Measurements from ENCODE around the gene LY6G5B.
A peak's percentile ranks its signal among the peaks of the same experiment; 100 is the strongest.

LY6G5B gene

DNA sequence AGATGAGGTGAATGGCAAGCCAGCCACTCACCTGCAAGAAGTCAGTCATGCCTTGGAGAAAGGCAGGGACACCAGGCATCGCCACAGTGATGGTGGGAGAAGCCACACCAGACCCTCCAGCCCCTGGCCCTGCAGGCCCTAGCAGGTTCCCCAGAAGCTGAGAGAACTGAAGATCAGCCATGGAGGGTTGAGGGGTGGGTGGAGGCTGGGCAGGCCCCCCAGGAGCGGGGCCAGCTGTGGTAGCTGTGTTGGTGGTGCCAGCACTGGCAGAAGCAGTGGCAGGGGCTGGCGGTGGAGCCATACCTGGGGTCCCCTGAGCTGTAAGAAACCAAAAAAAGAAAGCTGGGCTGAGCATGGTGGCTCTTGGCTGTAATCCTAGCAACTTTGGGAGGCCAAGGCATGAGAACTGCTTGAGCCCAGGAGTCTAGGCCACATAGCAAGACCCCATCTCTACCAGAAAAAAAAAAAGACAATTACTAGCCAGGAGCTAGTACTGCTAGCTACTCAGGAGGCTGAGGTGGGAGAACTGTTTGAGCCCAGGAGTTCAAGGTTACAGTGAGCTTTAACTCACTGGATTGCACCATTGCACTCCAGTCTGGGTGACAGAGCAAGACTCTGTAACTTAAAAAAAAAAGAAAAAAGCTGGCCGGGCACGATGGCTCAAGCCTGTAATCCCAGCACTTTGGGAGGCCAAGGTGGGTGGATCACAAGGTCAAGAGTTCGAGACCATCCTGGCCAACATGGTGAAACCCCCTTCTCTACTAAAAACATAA, 26.8 kb upstream of the LY6G5B start:
- DNase-seq, result no peak

DNA sequence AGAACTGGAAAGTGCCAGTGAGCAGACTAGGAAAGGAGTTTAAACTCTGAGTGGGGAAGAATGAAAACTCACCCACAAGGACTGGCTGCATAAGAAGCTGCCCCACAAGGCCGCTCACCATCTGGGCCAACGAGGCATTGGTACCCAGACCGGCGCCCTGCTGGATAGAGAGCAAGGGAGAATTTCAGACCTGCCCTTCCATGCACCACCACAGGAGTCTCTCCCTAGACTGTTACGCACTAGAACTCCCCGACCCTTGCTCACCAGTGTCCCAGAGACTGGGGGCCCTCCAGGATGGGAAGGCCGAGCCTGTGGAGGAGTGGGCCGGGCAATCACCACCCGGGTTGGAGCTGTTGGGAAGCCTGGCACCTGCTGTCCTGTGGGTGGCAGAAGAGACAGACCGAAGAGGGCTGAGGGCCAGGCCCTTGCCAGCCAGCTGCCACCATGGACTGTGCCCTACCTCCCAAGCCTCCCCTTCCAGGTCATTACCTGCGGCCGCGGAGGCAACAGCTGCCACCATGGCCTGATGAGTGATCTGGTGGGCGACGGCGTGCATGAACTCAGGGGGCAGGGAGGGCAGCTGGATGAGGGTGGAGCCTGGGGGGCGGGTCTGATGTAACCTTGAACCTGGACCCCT, 25.8 kb upstream of the LY6G5B start:
- DNase-seq, result no peak

DNA sequence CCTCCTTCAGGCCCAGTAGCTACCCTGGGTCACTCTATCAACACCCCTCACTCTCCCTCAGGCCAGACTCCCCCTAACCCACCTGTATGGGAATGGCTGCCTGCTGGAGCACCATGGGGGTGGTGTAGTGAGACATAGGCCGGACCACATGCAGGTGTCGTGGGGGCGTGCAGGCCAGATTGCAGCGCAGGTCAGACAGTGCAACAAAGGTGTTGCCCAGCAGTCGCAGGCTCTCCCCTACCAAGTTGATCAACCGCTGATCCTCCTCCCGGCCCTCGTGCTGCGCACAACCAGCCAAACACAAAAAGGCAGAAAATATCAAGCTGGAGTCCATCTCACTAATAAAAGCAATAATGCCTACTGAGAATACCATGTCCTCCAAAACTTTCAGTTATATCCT, 24.5 kb upstream of the LY6G5B start:
- DNase-seq, result no peak

DNA sequence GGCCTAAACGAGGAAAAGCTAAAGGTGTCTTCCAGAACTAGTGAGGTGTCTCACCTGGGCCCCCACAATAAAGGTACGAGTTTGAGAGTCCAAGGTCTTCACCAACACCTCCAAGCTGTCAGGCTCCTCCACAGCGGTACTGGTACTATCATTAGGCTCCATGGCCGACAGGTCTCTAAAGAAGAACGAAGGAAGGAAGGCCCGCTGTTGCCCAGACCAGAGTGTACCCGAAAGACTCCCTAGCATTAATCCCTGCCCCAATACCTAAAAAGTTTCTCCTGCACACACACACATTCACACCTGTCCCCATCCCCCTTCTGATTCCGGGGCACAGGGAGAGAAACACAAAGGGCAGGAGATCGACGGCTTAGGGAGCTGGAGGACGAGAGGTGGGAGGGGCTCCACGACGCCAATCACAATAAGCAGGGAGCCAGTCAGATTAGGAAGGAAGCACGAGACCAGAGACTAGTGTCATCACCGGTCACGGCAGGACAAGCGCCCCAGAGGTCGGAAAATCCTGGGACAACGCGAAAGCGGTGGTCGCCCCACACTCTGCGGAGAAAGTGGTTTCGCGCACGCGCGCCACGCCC, 18.1 kb upstream of the LY6G5B start:
- no peak for DNase-seq

DNA sequence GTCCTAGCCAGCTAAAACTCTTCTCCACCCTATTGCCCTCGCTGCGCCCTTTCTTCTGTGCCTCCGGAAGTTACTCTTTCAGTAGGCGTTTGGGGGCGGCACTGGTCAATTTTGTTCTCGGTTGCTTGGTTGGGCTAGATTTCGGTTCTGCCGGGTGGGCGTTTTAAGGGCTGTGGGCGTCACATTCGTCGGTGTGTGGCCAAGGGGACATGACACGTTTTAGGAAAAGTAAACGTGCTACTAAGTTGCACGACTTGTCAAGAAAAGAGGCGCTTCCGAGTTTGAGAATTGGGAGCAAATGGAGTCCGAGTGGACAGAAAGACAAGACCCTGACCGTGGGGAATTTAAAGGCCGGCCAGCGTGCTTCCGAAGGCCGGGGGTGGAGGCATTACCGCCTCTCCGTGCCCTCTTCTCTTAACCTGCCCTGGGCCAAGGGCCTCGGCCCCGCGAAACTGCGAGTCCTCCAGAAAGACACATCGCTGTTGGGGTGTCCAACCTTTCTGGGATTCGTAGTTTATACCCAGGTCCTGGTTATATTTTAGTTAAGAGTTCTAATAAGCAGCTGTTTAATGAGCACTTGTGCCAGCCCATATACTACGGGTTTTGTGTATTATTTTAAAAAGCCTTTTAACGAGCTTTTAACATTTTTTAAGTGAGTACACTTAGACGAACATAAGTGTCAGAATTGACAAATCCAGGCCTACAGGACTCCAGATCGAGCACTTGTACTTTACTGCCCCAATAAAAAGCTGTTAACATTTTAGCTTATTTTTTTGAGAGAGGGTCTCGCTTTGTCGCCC, 16.7 kb upstream of the LY6G5B start:
- no peak for DNase-seq

DNA sequence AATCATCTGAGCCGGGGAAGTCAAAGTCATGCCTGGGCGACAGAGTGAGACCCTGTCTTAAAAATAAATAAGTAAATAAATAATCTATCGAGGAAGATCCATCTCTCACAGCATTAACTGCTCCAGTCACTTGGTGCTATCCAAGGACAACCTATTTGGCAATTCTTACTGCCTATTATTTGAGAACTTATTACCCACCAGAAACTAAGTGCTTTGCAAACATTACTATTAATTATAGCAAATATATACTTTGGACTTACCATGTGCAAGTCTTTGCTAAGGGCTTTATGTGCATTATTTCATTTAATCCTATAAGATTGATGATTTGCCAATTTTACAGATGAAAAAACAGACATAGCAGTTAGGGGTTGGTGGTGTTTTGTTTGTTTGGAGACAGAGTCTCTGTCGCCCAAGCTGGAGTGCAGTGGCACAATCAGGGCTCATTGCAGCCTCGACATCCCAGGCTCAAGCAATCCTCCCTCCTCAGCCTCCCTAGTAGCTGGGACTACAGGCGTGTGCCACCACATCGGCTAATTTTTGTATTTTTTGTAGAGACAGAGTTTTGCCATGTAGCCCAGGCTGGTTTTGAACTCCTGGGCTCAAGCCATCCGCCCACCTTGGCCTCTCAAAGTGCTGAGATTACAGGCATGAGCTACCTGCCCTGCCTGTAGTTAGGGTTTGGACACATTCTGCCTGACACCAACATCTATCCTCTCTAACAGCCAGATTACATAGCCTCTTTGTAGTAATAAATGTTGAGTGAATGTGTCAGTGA, 15.0 kb upstream of the LY6G5B start:
- DNase-seq, result no peak

DNA sequence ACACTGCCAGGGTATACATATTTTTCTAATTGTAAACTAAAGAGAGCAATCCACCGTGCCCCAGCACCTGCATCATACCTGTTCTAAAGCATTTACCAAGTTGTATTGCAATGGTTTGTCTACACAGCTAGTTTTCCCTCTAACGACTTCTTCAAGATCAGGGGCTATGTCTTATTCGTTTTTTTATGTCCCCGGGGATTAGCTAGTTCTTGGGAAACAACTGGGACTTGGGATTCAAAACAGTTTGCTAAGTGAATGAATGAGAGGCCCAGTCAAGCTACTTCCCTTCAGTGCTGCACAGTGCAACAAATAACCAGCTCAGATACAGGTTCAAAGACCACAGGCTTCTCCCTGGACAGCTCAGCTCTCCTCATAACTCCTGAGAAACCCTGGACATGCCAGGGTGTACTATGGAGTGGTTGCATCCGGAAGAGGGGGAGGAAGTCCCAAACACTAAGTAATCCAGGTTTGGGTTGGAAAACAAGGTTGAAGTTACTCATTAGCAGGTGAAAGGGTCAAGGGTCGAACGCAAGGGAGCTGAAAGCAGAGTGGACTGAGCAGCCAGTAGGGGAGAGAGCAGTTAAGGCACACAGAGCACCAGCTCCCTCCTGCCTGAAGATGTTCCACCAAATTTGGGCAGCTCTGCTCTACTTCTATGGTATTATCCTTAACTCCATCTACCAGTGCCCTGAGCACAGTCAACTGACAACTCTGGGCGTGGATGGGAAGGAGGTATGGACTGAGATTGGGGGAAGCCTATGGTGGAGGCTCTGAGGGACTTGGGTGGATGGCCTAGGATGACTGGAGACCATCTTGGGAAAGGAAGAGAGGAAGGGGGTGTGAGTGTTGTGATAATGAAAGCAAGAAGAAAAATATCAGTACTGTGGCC, 14.2 kb upstream of the LY6G5B start, which contains the start of gene APOM:
APOM (plus strand) TSS at position 546 of the 889 bp plus-strand sequence; CDS start at position 619, 73 bp downstream.
- no peak for DNase-seq

DNA sequence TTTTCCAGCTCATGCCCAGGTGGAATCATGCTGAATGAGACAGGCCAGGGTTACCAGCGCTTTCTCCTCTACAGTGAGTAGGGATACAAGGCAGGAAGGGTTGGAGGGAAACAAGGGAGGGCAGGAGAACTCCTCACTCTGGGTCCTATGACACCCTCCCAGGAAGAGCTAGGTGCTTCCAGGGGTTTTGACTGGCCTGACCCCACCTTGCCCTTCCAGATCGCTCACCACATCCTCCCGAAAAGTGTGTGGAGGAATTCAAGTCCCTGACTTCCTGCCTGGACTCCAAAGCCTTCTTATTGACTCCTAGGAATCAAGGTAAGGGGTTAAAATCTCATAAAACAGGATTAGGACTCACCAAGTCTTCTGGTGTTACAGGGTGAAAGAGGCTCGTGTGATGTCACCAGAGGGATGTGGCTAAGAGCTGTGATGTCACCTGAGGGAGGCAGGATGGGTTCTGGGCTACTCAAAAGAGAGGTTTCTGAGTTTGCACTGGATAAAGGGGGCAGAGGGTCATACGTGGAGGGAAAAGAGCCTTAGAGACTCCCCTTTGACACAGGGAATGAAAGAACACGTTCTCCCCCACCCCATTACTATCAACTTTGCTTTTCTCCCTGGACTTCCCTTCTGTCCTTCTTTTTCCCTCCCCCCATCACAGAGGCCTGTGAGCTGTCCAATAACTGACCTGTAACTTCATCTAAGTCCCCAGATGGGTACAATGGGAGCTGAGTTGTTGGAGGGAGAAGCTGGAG, 12.2 kb upstream of the LY6G5B start:
- no peak for DNase-seq

DNA sequence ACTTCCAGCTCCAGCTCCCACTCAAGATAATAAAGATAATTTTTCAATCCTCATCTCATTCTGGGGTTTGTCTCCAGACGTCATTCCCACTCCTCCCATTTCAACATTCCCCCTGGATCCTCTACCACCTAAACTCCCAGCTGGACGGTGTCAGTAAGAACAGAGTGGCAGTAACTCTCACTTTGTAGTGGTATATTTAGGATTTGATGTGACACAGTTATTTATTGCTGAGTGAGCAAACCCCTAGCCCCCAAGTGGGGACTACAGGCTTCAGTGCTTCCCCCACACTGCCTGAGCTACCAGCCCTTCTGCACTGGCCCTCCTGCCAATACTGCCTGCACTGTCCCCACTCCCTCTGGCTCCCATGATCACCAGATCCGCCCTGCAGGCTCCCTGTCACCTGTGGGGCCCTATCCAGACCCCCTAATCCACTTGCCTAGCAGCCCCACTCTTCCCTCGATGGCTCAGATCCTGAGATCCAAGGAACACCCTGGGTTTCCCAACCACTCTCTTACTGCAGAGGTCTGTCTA, 11.6 kb upstream of the LY6G5B start:
- DNase-seq, result no peak

DNA sequence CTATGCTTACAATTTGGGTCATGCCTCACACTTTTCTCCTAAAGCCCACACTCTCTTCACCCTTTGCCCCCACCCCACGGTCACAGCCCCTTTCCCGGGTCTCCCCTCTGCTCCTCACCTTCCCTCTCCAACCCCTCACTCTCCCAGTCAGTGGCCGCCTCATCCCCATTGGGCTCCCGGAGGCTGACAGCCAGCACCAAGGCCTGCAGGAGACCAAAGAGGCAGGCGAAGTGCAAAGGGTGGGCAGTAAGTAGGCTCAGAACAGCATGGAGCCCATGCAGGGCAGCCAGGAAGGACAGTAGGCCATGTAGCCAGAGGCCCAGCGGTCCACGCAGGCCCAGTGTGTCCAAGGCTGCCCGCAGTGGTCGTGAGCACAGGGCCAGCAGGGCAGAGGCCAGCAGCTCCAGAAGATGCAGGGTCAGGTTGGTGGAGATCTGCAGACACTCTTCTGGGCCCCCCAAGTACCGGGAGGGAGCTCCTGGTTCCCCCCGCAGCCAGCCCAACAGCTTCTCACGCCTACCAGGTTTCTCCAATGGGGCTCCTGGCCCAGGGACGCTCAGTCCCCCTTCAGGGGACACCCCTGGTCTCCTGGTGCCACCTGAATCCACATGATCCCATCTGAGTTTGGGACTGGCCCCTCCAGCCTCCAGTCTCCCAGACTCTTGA, 10.7 kb upstream of the LY6G5B start:
- DNase-seq, result no peak

DNA sequence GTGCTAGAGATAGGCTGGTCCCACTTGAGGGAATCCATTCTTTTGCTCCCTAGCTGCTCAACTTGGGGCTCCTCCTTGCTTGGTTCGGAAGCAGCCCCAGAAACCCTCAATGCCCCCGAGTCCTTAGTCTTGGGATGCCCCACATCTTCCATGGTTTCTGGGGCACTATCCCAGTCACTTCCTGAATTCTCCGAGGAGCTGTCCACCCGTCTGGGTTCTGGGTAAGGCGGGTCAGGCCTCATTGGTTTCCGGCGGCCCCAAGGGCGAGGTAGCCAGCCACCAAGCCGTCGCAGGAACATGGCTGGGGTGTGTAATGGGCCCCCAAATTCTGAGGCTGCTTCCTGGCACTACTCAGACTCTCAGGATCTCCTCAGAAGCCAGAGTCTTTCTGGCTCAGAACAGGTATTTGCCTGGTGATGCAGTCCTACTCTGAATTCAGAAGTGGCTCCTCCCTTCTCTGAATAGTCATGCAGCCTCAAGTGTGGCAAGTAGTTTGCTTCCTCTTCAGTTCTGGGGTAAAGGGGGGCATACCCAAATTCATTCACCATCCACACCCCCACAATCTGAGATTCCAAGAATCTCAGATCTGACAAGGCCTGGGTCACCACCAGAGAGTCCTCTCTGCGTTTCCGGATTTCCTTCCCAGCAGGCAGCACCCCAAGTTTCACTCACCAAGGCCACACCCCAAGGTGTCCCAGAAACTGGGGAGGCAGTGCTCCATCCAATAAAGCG, 10.0 kb upstream of the LY6G5B start:
- DNase-seq, result peak; percentile 42

DNA sequence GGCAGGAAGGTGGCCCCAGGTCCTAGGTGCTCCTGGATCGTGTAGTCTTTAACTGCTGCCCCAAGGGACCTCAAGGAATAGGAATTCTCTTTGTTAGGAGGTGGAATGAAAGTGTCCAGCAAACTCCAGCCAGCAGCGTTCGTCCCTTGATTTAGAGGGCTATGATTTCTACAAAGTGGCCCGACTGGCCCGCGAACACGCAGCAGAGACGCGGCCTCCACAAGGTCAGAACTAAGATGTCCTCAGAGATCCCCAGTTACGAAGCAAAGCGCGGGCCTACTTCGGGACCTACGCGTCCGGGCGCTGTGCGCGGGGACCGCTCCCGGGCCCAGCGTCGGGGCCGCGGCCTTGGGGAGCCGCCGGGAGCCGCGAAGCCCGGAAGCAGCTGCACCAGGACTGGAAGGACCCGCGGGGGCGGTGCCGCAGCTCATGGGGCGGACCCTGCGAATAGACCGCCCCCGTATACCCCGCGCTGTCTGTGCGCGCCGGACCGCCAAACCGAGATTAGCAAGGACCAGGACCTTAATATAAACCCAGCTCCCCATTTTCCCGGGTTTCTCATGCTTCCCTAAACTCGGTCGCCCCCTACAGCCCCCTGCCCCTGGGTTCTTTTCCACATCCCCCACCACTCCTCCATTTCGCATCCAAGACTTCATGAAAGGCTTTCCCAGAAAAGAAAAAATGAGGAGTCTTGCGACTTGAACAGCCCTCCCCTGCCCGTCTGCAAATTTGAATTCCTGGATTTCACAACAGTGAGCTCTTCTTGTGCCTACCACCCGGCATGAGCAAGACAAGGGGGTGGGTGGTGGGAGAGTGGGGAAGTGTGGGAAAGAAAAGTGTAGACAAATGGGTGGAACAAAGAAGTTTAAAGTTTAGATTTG, 9.2 kb upstream of the LY6G5B start, which contains the start of gene C6orf47:
C6orf47 (minus strand) TSS at position 398 of the 881 bp plus-strand sequence. CDS start 831 bp downstream, outside the sequence.
- DNase-seq, result peak; percentile 77

DNA sequence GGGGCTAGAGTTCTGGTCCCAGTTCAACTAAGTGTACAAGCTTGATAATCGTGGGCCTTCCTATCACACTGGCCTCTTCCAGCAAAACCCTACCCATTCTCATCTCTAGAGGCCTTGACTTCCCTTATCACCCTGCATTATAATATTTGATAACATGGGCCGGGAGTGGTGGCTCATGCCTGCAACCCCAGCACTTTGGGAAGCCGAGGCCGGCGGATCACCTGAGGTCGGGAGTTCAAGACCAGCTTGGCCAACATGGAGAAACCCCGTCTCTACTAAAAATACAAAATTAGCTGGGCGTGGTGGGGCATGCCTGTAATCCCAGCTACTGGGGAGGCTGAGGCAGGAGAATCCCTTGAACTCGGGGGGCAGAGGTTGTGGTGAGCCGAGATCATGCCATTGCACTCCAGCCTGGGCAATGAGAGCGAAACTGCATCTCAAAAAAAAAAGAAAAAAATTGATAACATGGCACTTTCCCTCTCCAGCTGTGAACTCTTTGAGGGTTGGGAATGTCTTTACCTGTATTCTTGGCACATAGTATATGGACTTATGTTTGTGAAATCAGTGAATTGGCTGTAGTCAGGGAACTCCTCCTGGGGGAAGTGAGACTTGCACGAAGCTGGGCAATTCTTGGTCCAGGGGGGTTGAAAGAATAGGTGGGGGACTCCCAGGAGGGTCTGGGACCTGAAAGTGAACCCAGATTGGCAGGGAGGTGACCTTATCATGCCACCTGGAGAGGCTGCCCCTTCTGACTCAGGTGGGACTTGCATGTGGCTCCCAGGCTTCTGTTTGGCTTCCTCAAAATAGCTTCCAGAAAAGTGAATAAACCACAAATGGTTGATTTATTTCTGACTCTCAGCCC, 8.3 kb upstream of the LY6G5B start:
- DNase-seq, result no peak

DNA sequence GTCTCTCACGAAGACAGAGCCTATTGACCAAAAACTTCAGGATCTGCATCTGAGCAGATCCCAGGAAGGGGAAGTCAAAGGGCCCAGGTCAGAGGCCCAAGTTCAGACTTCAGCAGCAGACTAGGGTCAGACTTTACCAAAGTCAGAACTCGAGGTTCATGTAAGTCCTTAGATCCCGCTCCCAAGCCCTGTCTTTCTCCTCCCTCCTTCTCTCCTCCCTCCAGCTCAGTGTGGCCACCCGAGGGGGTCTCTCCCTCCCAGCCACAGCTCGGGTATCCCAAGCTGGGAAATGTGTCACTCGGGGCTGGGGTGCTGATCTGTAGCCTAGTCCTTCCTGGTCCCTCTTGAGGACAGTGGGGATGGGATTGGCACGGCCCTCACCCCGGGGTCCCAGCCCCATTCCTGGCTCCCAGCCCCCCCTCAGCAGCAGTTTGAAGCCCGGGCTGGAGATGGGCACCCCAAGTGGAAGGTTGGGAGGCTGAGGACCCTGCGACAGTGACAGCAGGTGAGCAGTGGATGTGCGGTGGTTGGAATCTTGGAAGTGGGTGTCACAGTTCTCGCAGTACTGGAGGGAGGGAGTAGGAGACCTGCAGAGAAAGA, 7.6 kb upstream of the LY6G5B start:
- DNase-seq, result no peak

DNA sequence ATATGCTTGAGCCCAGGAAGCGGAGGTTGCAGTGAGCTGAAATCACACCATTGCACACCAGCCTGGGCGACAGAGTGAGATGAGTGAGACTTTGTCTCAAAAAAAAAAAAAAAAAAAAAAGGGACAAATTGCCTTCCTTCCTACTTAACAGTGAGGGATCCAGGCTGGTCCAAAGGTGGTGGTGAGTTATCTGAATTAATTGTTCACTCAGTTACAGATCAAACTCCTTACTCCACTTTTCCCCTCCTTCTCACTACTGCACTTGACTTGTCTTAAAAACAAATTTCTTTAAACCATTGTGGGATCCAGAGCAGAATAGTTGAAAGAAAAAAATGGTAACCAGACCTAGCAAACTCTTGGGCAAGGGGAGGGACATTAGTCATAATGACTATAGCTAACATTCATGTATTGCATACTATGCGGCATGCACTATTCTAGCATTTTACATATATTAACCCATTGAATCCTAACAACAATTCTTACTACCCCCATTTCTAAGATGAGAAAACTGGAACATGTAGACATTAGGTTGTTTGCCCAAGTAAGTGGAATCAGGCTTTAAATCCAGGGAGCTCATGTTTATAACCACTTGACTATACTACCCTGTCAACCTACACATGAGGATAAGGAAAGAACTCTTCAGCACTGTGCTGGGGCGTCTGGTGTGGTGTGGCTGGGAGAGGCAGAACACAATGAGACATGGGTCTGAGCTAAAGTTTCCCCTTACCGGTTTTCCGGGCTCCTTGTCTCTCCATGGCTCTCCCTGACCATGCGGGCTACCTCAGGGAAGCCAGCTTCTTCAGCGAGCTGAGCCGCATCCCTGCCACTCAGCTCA, 6.4 kb upstream of the LY6G5B start:
- no peak for DNase-seq
